AG10803 (cell line): ENCODE measurements around the gene KRT32.

Experiments
- DNase-seq: peaks from one replicate; pipeline ENCODE4 v3.0.0; 2010; ENCODE audit warnings: low read depth
- H3K4me3 ChIP-seq: 2 replicates; pipeline ENCODE4 v1.5.1; 2011; ENCODE audit warnings: mild to moderate bottlenecking, low read length, control low read depth
- CTCF ChIP-seq: conservative IDR thresholded peaks from 2 replicates; pipeline ENCODE4 v1.5.1; 2011; ENCODE audit warnings: mild to moderate bottlenecking, low read length, control low read depth, inconsistent platforms

The KRT32 gene

DNA sequence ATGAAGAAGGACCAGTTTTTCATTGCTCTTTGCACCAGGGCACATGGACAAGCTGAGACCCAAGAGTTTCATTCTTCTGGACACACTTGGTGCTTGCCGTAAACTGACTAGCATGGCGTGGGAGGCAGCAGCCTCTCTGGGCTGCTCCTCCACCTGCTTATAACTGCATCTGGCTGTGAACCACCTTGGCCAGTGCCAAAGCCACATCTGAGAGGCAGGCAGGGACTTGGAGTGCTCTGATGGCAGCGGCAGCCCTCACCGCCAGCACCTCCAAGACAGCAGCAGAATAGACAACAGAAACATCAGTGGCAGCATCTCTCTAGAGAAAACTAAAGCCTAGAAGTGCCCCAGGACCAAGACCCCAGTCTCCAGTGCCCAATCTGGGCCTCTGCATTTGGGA, 47.5 kb downstream of the KRT32 start:
- TF ChIP-seq CTCF, result no peak
- no peak for DNase-seq
- no peak overlapping the region for H3K4me3 ChIP-seq

- H3K4me3 ChIP-seq, result no peak overlapping the region
- TF ChIP-seq CTCF, result no peak
These were observed 48.9 kb downstream of the KRT32 start for GRCh38 chr17:41418116-41418860.

GRCh38 chr17:41417576-41418015, 49.6 kb downstream of the KRT32 start:
- TF ChIP-seq CTCF, result peak; percentile 20; the same call in 1 of the 2 replicates
- H3K4me3 ChIP-seq, result no peak overlapping the region
- DNase-seq, result no peak

More at GRCh38 chr17:41418116-41418860, 48.9 kb downstream of the KRT32 start:
- no peak for DNase-seq

- no peak for TF ChIP-seq CTCF
- H3K4me3 ChIP-seq, result no peak overlapping the region
- DNase-seq, result no peak
These were observed 50.1 kb downstream of the KRT32 start for GRCh38 chr17:41417127-41417526.

- TF ChIP-seq CTCF, result no peak
- peak; percentile 13 for DNase-seq
- H3K4me3 ChIP-seq, result no peak overlapping the region
These were observed 50.7 kb downstream of the KRT32 start for GRCh38 chr17:41416479-41416878.

DNA sequence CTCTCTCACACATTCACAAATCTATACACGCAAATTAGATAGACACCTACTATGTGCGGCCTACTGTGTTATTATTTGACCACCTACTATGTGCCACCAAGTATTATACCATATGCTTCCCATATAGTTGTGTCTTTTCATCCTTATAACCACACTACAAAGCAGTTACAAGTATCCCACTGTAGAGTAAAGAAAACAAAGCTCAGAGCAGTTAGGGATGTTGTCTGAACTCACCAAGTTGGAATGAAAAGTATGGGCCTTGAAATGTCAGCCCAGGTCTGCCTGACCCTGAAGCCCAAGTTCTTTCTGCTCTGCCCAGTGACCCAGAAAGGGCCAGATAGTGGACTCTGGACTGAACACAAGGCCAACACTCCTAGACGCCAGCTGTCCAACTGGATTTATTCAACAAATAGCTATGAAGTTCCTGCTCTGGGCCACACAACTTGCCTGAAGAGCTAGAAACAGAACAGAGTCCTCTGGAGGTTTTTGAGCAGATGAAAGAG, 51.3 kb downstream of the KRT32 start:
- no peak for TF ChIP-seq CTCF
- no peak overlapping the region for H3K4me3 ChIP-seq
- DNase-seq, result peak; percentile 74

- DNase-seq, result no peak
- no peak for TF ChIP-seq CTCF
- H3K4me3 ChIP-seq, result no peak overlapping the region
These were observed 51.8 kb downstream of the KRT32 start for GRCh38 chr17:41415411-41415810.
